GM18870 (cell line): ENCODE data around the gene BCLAF1.
"Not testable (repeated sequence)": the region's sequence is repeated elsewhere in the genome, so short reads cannot be mapped to it uniquely, and the experiment has no call there.

Experiments
- ATAC-seq: cut with Tn5 transposase; IDR thresholded peaks from one replicate; pipeline ENCODE4 v1.9.1; 2021; ENCODE audit warnings: moderate library complexity; ENCODE audit not compliant: unreplicated experiment

BCLAF1 gene

GRCh38 chr6:136309171-136309570, 19.5 kb upstream of the BCLAF1 start:
- no peak for ATAC-seq

GRCh38 chr6:136308469-136308868, 18.8 kb upstream of the BCLAF1 start:
- not testable (repeated sequence) for ATAC-seq

- ATAC-seq: no peak
Observed at GRCh38 chr6:136307351-136307750, 17.7 kb upstream of the BCLAF1 start.

- ATAC-seq: no peak
Observed at GRCh38 chr6:136306466-136306865, 16.8 kb upstream of the BCLAF1 start.

- no peak for ATAC-seq
Observed at GRCh38 chr6:136304410-136304809, 14.8 kb upstream of the BCLAF1 start.

- ATAC-seq: no peak
Observed at GRCh38 chr6:136303516-136303915, 13.9 kb upstream of the BCLAF1 start.

GRCh38 chr6:136294621-136295020, 5.0 kb upstream of the BCLAF1 start:
- ATAC-seq: no peak

GRCh38 chr6:136290410-136291010, 864 bp upstream of the BCLAF1 start:
- ATAC-seq: peak; percentile 13

GRCh38 chr6:136289327-136289578, 393 bp downstream of the BCLAF1 start:
- no peak for ATAC-seq

- ATAC-seq: peak; percentile 31
Observed at GRCh38 chr6:136288566-136289326, 900 bp downstream of the BCLAF1 start.

- ATAC-seq: no peak
Observed at GRCh38 chr6:136284909-136285308, 4.7 kb downstream of the BCLAF1 start.

- ATAC-seq: no peak
Observed at GRCh38 chr6:136282906-136283305, 6.7 kb downstream of the BCLAF1 start.

GRCh38 chr6:136280032-136280609, 9.5 kb downstream of the BCLAF1 start:
- no peak for ATAC-seq

- no peak for ATAC-seq
Observed at GRCh38 chr6:136274062-136274461, 15.6 kb downstream of the BCLAF1 start.

GRCh38 chr6:136265101-136265500, 24.5 kb downstream of the BCLAF1 start:
- no peak for ATAC-seq

- no peak for ATAC-seq
Observed at GRCh38 chr6:136262940-136263339, 26.7 kb downstream of the BCLAF1 start.

GRCh38 chr6:136254851-136255466, 34.7 kb downstream of the BCLAF1 start:
- ATAC-seq: no peak

GRCh38 chr6:136253734-136254133, 35.9 kb downstream of the BCLAF1 start:
- no peak for ATAC-seq

- ATAC-seq: no peak
Observed at GRCh38 chr6:136252441-136252840, 37.2 kb downstream of the BCLAF1 start.

GRCh38 chr6:136251394-136251793, 38.3 kb downstream of the BCLAF1 start:
- no peak for ATAC-seq

- peak; percentile 7 for ATAC-seq
Observed at GRCh38 chr6:136250686-136251008, 39.0 kb downstream of the BCLAF1 start.
